ENCODE data around the gene SGCA.

SGCA gene

GRCh38 chr17:50199803-50200456 is 34.1 kb downstream of the SGCA start:
- no peak for DNase-seq (ENCODE audit: low read depth, low spot score)
- peak overlapping the region; percentile 100 for H3K4me3 ChIP-seq (ENCODE audit: low read depth, low read length)
- CTCF ChIA-PET = interaction anchor here (0.6 to 24.1 kb wide), 11 partner anchors 9 to 97 kb away, joined by 3 to 489 read pairs (median 9); partner anchors contain the start of gene TMEM92
- POLR2A ChIA-PET = interaction anchor here (0.6 to 44.9 kb wide), 20 partner anchors 14 to 436 kb away, joined by 3 to 2316 read pairs (median 6); partner anchors contain the start of gene TMEM92
- TF ChIP-seq CTCF (IDR thresholded peaks at IDR 0.05; ENCODE audit: insufficient read depth, low read length, missing control alignments) = no peak

GRCh38 chr17:50200457-50201275 is 34.9 kb downstream of the SGCA start:
- TF ChIP-seq CTCF (IDR thresholded peaks at IDR 0.05; ENCODE audit: insufficient read depth, low read length, missing control alignments) = peak; percentile 80
- no peak for DNase-seq (ENCODE audit: low read depth, low spot score)
- peak overlapping the region; percentile 100 for H3K4me3 ChIP-seq (ENCODE audit: low read depth, low read length)
- ChIA-PET CTCF (interaction anchor here (0.6 to 24.1 kb wide), 19 partner anchors 8 to 96 kb away, joined by 3 to 489 read pairs (median 5); partner anchors contain the start of gene TMEM92), POLR2A (interaction anchor here (0.6 to 44.9 kb wide), 28 partner anchors 15 to 436 kb away, joined by 3 to 2316 read pairs (median 6); partner anchors contain the start of genes ITGA3, TMEM92 and XYLT2)

GRCh38 chr17:50201276-50201854 is 35.6 kb downstream of the SGCA start, which contains the start of gene COL1A1:
COL1A1 (minus strand) TSS chr17:50201631; CDS start chr17:50201513, 118 bp downstream.
- peak within 1 kb of the TSS; percentile 100 for H3K4me3 ChIP-seq (ENCODE audit: low read depth, low read length)
- CTCF ChIA-PET = interaction anchor here (0.8 to 24.1 kb wide), 20 partner anchors 8 to 96 kb away, joined by 3 to 489 read pairs (median 5); partner anchors contain the start of gene TMEM92
- TF ChIP-seq CTCF (IDR thresholded peaks at IDR 0.05; ENCODE audit: insufficient read depth, low read length, missing control alignments) = no peak
- no peak for DNase-seq (ENCODE audit: low read depth, low spot score)
- POLR2A ChIA-PET = interaction anchor here (0.6 to 44.9 kb wide), 28 partner anchors 15 to 409 kb away, joined by 3 to 2316 read pairs (median 5); partner anchors contain the start of genes ITGA3, TMEM92 and XYLT2

GRCh38 chr17:50203086-50203485 is 37.3 kb downstream of the SGCA start:
- TF ChIP-seq CTCF (IDR thresholded peaks at IDR 0.05; ENCODE audit: insufficient read depth, low read length, missing control alignments) = peak; percentile 13
- no peak for DNase-seq (ENCODE audit: low read depth, low spot score)
- H3K4me3 ChIP-seq (ENCODE audit: low read depth, low read length) = peak overlapping the region; percentile 100
- ChIA-PET POLR2A (interaction anchor here (1.8 to 44.9 kb wide), 6 partner anchors 13 to 89 kb away, joined by 5 to 2316 read pairs (median 438); partner anchors contain the start of gene TMEM92), CTCF (interaction anchor here (2.3 to 24.1 kb wide), 5 partner anchors 10 to 94 kb away, joined by 10 to 489 read pairs (median 15); partner anchors contain the start of gene TMEM92)

- ChIA-PET CTCF (interaction anchor here (0.7 to 24.1 kb wide), 9 partner anchors 10 to 67 kb away, joined by 3 to 489 read pairs (median 5); partner anchors contain the start of gene TMEM92), POLR2A (interaction anchor here (1.2 to 44.9 kb wide), 7 partner anchors 12 to 89 kb away, joined by 5 to 2316 read pairs (median 44); partner anchors contain the start of gene TMEM92)
- peak; percentile 99 for DNase-seq (ENCODE audit: low read depth, low spot score)
- H3K4me3 ChIP-seq (ENCODE audit: low read depth, low read length) = peak overlapping the region; percentile 49
- TF ChIP-seq CTCF (IDR thresholded peaks at IDR 0.05; ENCODE audit: insufficient read depth, low read length, missing control alignments) = no peak
These were observed 38.0 kb downstream of the SGCA start for GRCh38 chr17:50203604-50204345.

Measured in AG04449 (cell line).